K562 (cell line): Measurements from ENCODE around the gene CD46. TPM values are rescaled to one million over a fixed set of nuclear protein-coding genes. Genes with fewer than 3 reads are reported as not detected.

ENCODE experiments used
- ATF6 ChIP-seq: sonication (generic); formaldehyde crosslinking; IDR thresholded peaks from 2 replicates; pipeline ENCODE4 v1.4.0; 2020; ENCODE audit warnings: mild to moderate bottlenecking, missing genetic modification reagents
- CHD4 ChIP-seq: fragments of 200-600 bp; sonication (generic); IDR thresholded peaks from 3 replicates; pipeline ENCODE4 v1.6.1; 2012; ENCODE audit warnings: low read depth, mild to moderate bottlenecking, mixed read lengths, low read length, inconsistent platforms; ENCODE audit not compliant: insufficient read depth, insufficient replicate concordance, poor library complexity, severe bottlenecking
- CREB1 ChIP-seq, 2 experiments: sonication (generic) in 1 of 2; formaldehyde crosslinking in 1 of 2; IDR thresholded peaks; 2 replicates each; pipeline versions ENCODE4 v1.6.1 to v1.8.0; 2012 to 2022; ENCODE audit warnings: inconsistent platforms in 1 of 2, mild to moderate bottlenecking in 1 of 2, missing genetic modification reagents in 1 of 2, moderate library complexity in 1 of 2
- CREM ChIP-seq: IDR thresholded peaks from 2 replicates; pipeline ENCODE4 v1.6.1; 2014; ENCODE audit warnings: antibody characterized with exemption, low read depth
- DMBX1 ChIP-seq: fragments of 250-450 bp; sonication (Bioruptor Pico); IDR thresholded peaks from 2 replicates; pipeline ENCODE4 v1.8.0; 2022; ENCODE audit warnings: inconsistent platforms, mild to moderate bottlenecking, moderate library complexity, borderline replicate concordance
- HIVEP1 ChIP-seq: fragments of 250-450 bp; sonication (Bioruptor Pico); IDR thresholded peaks from 2 replicates; pipeline ENCODE4 v1.4.0; 2020; ENCODE audit warnings: mild to moderate bottlenecking
- ID3 ChIP-seq, 2 experiments: fragments of 250-450 bp in 1 of 2; fragments of 450-650 bp in 1 of 2; sonication (Bioruptor Pico) in 1 of 2; IDR thresholded peaks; 2 replicates each; pipeline versions ENCODE4 v1.6.1 to v1.8.0; 2016 to 2021; ENCODE audit warnings: mild to moderate bottlenecking in 2 of 2, moderate library complexity in 2 of 2, missing compliant biosample characterization in 1 of 2, missing genetic modification characterization in 1 of 2
- KDM1A ChIP-seq, 2 experiments: fragments of 450-650 bp; IDR thresholded peaks; 2 replicates each; pipeline ENCODE4 v1.6.1; 2016; ENCODE audit warnings: mild to moderate bottlenecking in 2 of 2
- MYC ChIP-seq, 2 experiments: fragments of 250-450 bp in 1 of 2; sonication (Bioruptor Pico) in 1 of 2; IDR thresholded peaks; 2 replicates each; pipeline versions ENCODE4 v1.5.1 to v1.6.1; 2012 to 2021; ENCODE audit warnings: low read depth in 2 of 2, borderline replicate concordance in 1 of 2, improper control_type of control experiment in 1 of 2, low read length in 1 of 2, mild to moderate bottlenecking in 1 of 2, moderate library complexity in 1 of 2
- PHB2 ChIP-seq: fragments of 450-650 bp; IDR thresholded peaks from 2 replicates; pipeline ENCODE4 v1.6.1; 2017; ENCODE audit warnings: low read depth
- TCF15 ChIP-seq: fragments of 250-450 bp; sonication (Bioruptor Pico); IDR thresholded peaks from 2 replicates; pipeline ENCODE4 v1.8.0; 2022; ENCODE audit warnings: moderate library complexity, mild to moderate bottlenecking, inconsistent platforms
- TCF3 ChIP-seq: sonication (generic); formaldehyde crosslinking; IDR thresholded peaks from 2 replicates; pipeline ENCODE4 v1.4.0; 2020; ENCODE audit warnings: mild to moderate bottlenecking, missing genetic modification reagents
- WHSC1 ChIP-seq: IDR thresholded peaks from one replicate; pipeline ENCODE4 v1.6.1; 2012; ENCODE audit warnings: low read length, control low read depth, inconsistent platforms
- ZNF134 ChIP-seq: fragments of 250-450 bp; sonication (Bioruptor Pico); conservative IDR thresholded peaks from 2 replicates; pipeline ENCODE4 v1.4.0; 2020
- ZNF143 ChIP-seq: sonication (generic); formaldehyde crosslinking; IDR thresholded peaks from 2 replicates; pipeline ENCODE4 v1.9.0; 2022; ENCODE audit warnings: mild to moderate bottlenecking, missing genetic modification reagents
- ZNF175 ChIP-seq: fragments of 200-800 bp; sonication (Bioruptor generic); IDR thresholded peaks from 2 replicates; pipeline ENCODE4 v1.6.1; 2016; ENCODE audit warnings: low read depth, mild to moderate bottlenecking, missing genetic modification characterization, missing compliant biosample characterization
- ZNF444 ChIP-seq: fragments of 250-450 bp; sonication (Bioruptor Pico); IDR thresholded peaks from 2 replicates; pipeline ENCODE4 v1.4.0; 2020; ENCODE audit warnings: mild to moderate bottlenecking, moderate library complexity
- ZNF639 ChIP-seq, 2 experiments: fragments of 200-800 bp in 1 of 2; sonication (Bioruptor generic) in 1 of 2; sonication (generic) in 1 of 2; formaldehyde crosslinking in 1 of 2; IDR thresholded peaks in 1 of 2; conservative IDR thresholded peaks in 1 of 2; 2 replicates each; pipeline versions ENCODE4 v1.5.0 to v1.6.1; 2016 to 2020; ENCODE audit warnings: missing compliant biosample characterization in 1 of 2, missing genetic modification characterization in 1 of 2, missing genetic modification reagents in 1 of 2
- ZNF644 ChIP-seq: fragments of 200-800 bp; sonication (Bioruptor generic); IDR thresholded peaks from 2 replicates; pipeline ENCODE4 v1.6.1; 2016; ENCODE audit warnings: low read depth, missing genetic modification characterization, missing compliant biosample characterization
- ZNF766 ChIP-seq: fragments of 200-800 bp; sonication (Bioruptor generic); conservative IDR thresholded peaks from 2 replicates; pipeline ENCODE4 v1.6.1; 2016; ENCODE audit warnings: missing genetic modification characterization, missing compliant biosample characterization
- polyA plus RNA-seq, 8 experiments: library from polyadenylated mRNA; depleted of rRNA in 4 of 8; stranded (reverse) in 5 of 8; unstranded in 3 of 8; fragments of >200 nt; fragmentation: Nextera tagmentation in 2 of 8; fragmentation: Illumina TruSeq in 1 of 8; extraction: Ambion mirVana in 2 of 8; extraction: Trizol in 1 of 8; gene quantifications; 2 replicates each; pipeline versions ENCODE4 v1.2.1 to v1.2.3, GENCODE V29; 2011 to 2014; ENCODE audit warnings: inconsistent platforms in 1 of 8, missing spikeins in 1 of 8
- total RNA-seq, 7 experiments: library from RNA; depleted of rRNA in 6 of 7; stranded (reverse); fragments of >200 nt in 6 of 7; fragmentation: Illumina TruSeq in 2 of 7; extraction: Trizol in 2 of 7; gene quantifications; 2 replicates each; pipeline versions ENCODE4 v1.2.1 to v1.2.3, GENCODE V29; 2011 to 2021; ENCODE audit warnings: low replicate concordance in 1 of 7

The CD46 gene
- total and polyA plus RNA-seq, 9 of the 15 experiments (the other 6 are each of a cell fraction or from before 2014, with no cell fraction given), result 87.9 to 374 (median 156) TPM

GRCh38 chr1:207838156-207839082 lies 86.6 kb downstream of the CD46 start (continued):
- no peak for TF ChIP-seq ZNF143 (CRISPR knock-in tag)
- TF ChIP-seq HIVEP1, result no peak
- no peak; the same call in 1 of the 2 replicates for TF ChIP-seq ZNF175
- TF ChIP-seq ATF6 (CRISPR knock-in tag), result no peak
- TF ChIP-seq KDM1A (IDR thresholded peaks at IDR 0.05), result peak in 1 of 2 experiments; percentile 65; a peak in 2 of 4 replicates
- no peak for TF ChIP-seq PHB2
- TF ChIP-seq DMBX1, result no peak
- TF ChIP-seq TCF3, result no peak
- TF ChIP-seq ZNF644 (tag), result no peak
- no peak for TF ChIP-seq ZNF444 (CRISPR knock-in tag)
- 0 out of 2 replicates have a peak, but pooled peaks have one; percentile 22 for TF ChIP-seq CREM
- peak in 1 of 2 experiments; percentile 70; a peak in 1 of 4 replicates for TF ChIP-seq ZNF639 (CRISPR knock-in tag; conservative IDR thresholded peaks at IDR 0.05 in 1 of 2, IDR thresholded peaks at IDR 0.05 in 1 of 2)
- 0 out of 2 replicates have a peak, but pooled peaks have one; percentile 24 for TF ChIP-seq MYC (IDR thresholded peaks at IDR 0.05; ENCODE audit: low read depth, low read length)
- no peak for TF ChIP-seq MYC (CRISPR knock-in tag; IDR thresholded peaks at IDR 0.05; ENCODE audit: borderline replicate concordance, low read depth)
- no peak for TF ChIP-seq TCF15
- TF ChIP-seq CREB1 (IDR thresholded peaks at IDR 0.05), result no peak
- TF ChIP-seq CREB1 (CRISPR knock-in tag; IDR thresholded peaks at IDR 0.05), result no peak
- TF ChIP-seq WHSC1, result no peak
- no peak for TF ChIP-seq ZNF766
- no peak for TF ChIP-seq ZNF134 (CRISPR knock-in tag)
- TF ChIP-seq CHD4, result no peak
- TF ChIP-seq ID3 (CRISPR knock-in tag; IDR thresholded peaks at IDR 0.05), result no peak
- peak; percentile 72; the same call in 1 of the 2 replicates for TF ChIP-seq ID3 (tag; IDR thresholded peaks at IDR 0.05)
